DMS153 treated with DMSO at 0.1 percent for 48 hours (cell line): ENCODE results near the gene GATM.
"Not testable (repeated sequence)": the region's sequence is repeated elsewhere in the genome, so short reads cannot be mapped to it uniquely, and the experiment has no call there.

Source experiments
- DNase-seq: peaks from one replicate; lab custom pipeline; 2025; ENCODE audit not compliant: unreplicated experiment; lab: John Stamatoyannopoulos, UW

Gene GATM

GRCh38 chr15:45389351-45389750 lies 11.0 kb upstream of the GATM start:
- no peak for DNase-seq

GRCh38 chr15:45387380-45388007 lies 9.2 kb upstream of the GATM start:
- no peak for DNase-seq

- DNase-seq, result no peak
These were observed 8.6 kb upstream of the GATM start for GRCh38 chr15:45386974-45387373.

GRCh38 chr15:45386420-45386819 lies 8.1 kb upstream of the GATM start:
- DNase-seq, result no peak

- no peak for DNase-seq
These were observed 7.2 kb upstream of the GATM start for GRCh38 chr15:45385590-45385989.

- no peak for DNase-seq
These were observed 6.4 kb upstream of the GATM start for GRCh38 chr15:45384700-45385099.

- DNase-seq, result no peak
These were observed 544 bp upstream of the GATM start for GRCh38 chr15:45378913-45379262.

GRCh38 chr15:45377609-45378148 lies 665 bp downstream of the GATM start:
- DNase-seq, result no peak

- DNase-seq, result no peak
These were observed 1.3 kb downstream of the GATM start for GRCh38 chr15:45376967-45377608.

- no peak for DNase-seq
These were observed 1.9 kb downstream of the GATM start for GRCh38 chr15:45376300-45376928.

GRCh38 chr15:45375836-45376235 lies 2.5 kb downstream of the GATM start:
- no peak for DNase-seq

GRCh38 chr15:45373976-45374375 lies 4.4 kb downstream of the GATM start:
- no peak for DNase-seq

GRCh38 chr15:45372041-45372995 lies 6.0 kb downstream of the GATM start:
- no peak for DNase-seq

- DNase-seq, result no peak
These were observed 6.8 kb downstream of the GATM start for GRCh38 chr15:45371546-45371945.

- not testable (repeated sequence) for DNase-seq
These were observed 8.3 kb downstream of the GATM start for GRCh38 chr15:45370042-45370441.

- DNase-seq, result not testable (repeated sequence)
These were observed 11.1 kb downstream of the GATM start for GRCh38 chr15:45367222-45367621.

- DNase-seq, result no peak
These were observed 14.1 kb downstream of the GATM start for GRCh38 chr15:45364271-45364670.

GRCh38 chr15:45363801-45364200 lies 14.5 kb downstream of the GATM start:
- DNase-seq, result no peak

- DNase-seq, result no peak
These were observed 15.0 kb downstream of the GATM start for GRCh38 chr15:45363334-45363733.

- no peak for DNase-seq
These were observed 15.9 kb downstream of the GATM start for GRCh38 chr15:45362419-45362818.

GRCh38 chr15:45361878-45362277 lies 16.5 kb downstream of the GATM start:
- no peak for DNase-seq
